Prostate gland (tissue), 2 donors: ENCODE measurements around the gene GNAZ.

Experiments
- POLR2A ChIP-seq: fragments of 450-650 bp; IDR thresholded peaks from one replicate; pipeline ENCODE4 v1.6.1; 2016; ENCODE audit warnings: antibody characterized with exemption, mild to moderate bottlenecking
- POLR2AphosphoS5 ChIP-seq: sonication (generic); formaldehyde crosslinking; IDR thresholded peaks from one replicate; pipeline ENCODE4 v1.6.1; 2017; ENCODE audit warnings: antibody characterized with exemption
- TF ChIP-seq, protein P1 (sequence below), 4 experiments: fragments of 200-600 bp in 2 of 4; fragments of 450-650 bp in 2 of 4; sonication (generic) in 2 of 4; IDR thresholded peaks; 1 replicate in 3 of 4; 2 replicates in 1 of 4; pipeline ENCODE4 v1.5.1; 2016 to 2019; ENCODE audit warnings: antibody characterized with exemption in 4 of 4, mild to moderate bottlenecking in 2 of 4, moderate library complexity in 2 of 4

DNA sequence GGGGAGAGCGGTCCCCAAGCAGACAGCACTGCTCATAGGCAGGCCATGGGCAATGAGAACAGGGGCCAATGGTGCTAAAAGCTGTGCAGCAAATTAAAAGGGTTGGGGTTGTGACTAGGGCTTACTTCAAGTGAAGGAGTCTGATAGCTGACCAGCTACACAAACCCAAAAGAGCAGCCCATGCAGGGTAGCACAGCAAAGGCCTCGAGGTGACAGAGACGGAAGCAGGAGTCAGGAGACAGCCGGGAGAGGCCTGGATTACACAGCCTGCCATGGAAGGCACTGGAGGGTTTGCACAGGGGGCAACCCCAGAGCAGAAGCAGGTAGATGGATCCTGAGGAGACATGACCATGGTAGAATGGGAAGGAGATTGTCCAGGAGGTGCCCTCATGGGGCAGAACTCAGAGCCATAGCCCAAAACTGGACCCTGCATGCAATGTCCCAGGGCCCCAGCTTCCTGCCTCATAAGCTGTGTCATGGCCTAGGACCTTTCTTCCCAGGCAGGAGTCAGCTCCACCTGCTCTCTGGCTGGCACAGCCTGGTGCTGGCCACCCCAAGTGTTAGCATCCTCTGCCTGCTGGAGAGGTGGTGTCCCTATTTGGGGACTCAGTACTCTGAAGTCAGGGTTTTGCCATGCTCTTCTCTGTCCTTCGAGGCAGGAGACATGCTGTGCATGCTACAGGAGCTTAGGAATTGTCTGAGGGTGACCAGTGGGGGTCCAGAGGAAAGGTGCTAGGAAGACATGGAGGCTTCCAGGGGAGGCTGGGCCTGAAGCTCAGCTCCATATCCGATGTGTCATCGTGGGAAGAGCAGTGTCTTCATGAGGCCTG lies 38.1 kb downstream of the GNAZ start:
- TF ChIP-seq, protein P1, sequence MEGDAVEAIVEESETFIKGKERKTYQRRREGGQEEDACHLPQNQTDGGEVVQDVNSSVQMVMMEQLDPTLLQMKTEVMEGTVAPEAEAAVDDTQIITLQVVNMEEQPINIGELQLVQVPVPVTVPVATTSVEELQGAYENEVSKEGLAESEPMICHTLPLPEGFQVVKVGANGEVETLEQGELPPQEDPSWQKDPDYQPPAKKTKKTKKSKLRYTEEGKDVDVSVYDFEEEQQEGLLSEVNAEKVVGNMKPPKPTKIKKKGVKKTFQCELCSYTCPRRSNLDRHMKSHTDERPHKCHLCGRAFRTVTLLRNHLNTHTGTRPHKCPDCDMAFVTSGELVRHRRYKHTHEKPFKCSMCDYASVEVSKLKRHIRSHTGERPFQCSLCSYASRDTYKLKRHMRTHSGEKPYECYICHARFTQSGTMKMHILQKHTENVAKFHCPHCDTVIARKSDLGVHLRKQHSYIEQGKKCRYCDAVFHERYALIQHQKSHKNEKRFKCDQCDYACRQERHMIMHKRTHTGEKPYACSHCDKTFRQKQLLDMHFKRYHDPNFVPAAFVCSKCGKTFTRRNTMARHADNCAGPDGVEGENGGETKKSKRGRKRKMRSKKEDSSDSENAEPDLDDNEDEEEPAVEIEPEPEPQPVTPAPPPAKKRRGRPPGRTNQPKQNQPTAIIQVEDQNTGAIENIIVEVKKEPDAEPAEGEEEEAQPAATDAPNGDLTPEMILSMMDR (IDR thresholded peaks at IDR 0.05): no peak
- TF ChIP-seq POLR2A (no peak), POLR2AphosphoS5 (no peak)
